LNCaP clone FGC (cell line): ENCODE results near the gene TEC.

ENCODE experiments used
- DNase-seq: peaks from one replicate; pipeline ENCODE4 v3.0.0-alpha.2; 2011; ENCODE audit warnings: low read depth
- H3K4me3 ChIP-seq: 2 replicates; pipeline ENCODE4 v1.5.1; 2011; ENCODE audit warnings: mild to moderate bottlenecking, low read depth, low read length, control low read depth
- CTCF ChIP-seq: IDR thresholded peaks from 2 replicates; pipeline ENCODE4 v1.5.1; 2012; ENCODE audit warnings: mild to moderate bottlenecking; ENCODE audit not compliant: control insufficient read depth, insufficient read depth; ENCODE audit errors: extremely low read depth

Gene TEC

GRCh38 chr4:48138511-48138910, 131.1 kb downstream of the TEC start:
- no peak for DNase-seq
- no peak overlapping the region for H3K4me3 ChIP-seq
- no peak for TF ChIP-seq CTCF

- DNase-seq = no peak
- H3K4me3 ChIP-seq = no peak overlapping the region
- no peak for TF ChIP-seq CTCF
These were observed 131.8 kb downstream of the TEC start for GRCh38 chr4:48137846-48138245.

- no peak for DNase-seq
- no peak within 1 kb of the TSS for H3K4me3 ChIP-seq
- no peak for TF ChIP-seq CTCF
These were observed 135.6 kb downstream of the TEC start, which contains the start of gene TXK for GRCh38 chr4:48134081-48134480. Gene TXK (minus strand): TSS chr4:48134250. CDS start chr4:48134170, 80 bp downstream.

GRCh38 chr4:48133669-48134068, 136.0 kb downstream of the TEC start:
- no peak overlapping the region for H3K4me3 ChIP-seq
- DNase-seq = no peak
- TF ChIP-seq CTCF = no peak

GRCh38 chr4:48131736-48132135, 137.9 kb downstream of the TEC start:
- no peak overlapping the region for H3K4me3 ChIP-seq
- no peak for TF ChIP-seq CTCF
- DNase-seq = peak; percentile 77

- no peak overlapping the region for H3K4me3 ChIP-seq
- TF ChIP-seq CTCF = no peak
- DNase-seq = no peak
These were observed 139.5 kb downstream of the TEC start for GRCh38 chr4:48130100-48130499.

- H3K4me3 ChIP-seq = no peak overlapping the region
- no peak for DNase-seq
- TF ChIP-seq CTCF = no peak
These were observed 140.2 kb downstream of the TEC start for GRCh38 chr4:48129307-48130014.
